ENCODE results near the gene CCDC15.

Gene CCDC15

DNA sequence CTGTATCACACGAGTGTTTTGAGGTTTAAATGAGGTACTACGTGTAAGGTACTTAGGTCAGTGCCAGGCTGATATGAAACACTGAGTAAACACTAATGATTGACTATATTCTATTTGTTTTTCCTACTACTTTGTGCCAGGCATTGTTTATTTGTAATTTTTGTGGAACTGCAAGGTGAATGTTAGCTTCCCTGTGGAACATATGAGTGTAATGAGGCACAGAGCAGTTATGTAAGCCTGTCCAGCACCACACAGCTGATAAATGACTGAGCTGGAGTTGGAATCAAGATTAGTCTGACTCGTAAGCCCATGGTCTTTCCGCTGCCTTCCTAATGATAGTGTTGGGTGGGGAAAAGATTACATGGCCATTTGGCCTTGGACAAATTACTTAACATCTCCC, 115.0 kb downstream of the CCDC15 start:
- DNase-seq (ENCODE audit: extremely low read depth, low read depth), result no peak
- TF ChIP-seq, protein P1, sequence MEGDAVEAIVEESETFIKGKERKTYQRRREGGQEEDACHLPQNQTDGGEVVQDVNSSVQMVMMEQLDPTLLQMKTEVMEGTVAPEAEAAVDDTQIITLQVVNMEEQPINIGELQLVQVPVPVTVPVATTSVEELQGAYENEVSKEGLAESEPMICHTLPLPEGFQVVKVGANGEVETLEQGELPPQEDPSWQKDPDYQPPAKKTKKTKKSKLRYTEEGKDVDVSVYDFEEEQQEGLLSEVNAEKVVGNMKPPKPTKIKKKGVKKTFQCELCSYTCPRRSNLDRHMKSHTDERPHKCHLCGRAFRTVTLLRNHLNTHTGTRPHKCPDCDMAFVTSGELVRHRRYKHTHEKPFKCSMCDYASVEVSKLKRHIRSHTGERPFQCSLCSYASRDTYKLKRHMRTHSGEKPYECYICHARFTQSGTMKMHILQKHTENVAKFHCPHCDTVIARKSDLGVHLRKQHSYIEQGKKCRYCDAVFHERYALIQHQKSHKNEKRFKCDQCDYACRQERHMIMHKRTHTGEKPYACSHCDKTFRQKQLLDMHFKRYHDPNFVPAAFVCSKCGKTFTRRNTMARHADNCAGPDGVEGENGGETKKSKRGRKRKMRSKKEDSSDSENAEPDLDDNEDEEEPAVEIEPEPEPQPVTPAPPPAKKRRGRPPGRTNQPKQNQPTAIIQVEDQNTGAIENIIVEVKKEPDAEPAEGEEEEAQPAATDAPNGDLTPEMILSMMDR (IDR thresholded peaks at IDR 0.05; ENCODE audit: low read depth, low read length, missing control alignments), result no peak
- no peak overlapping the region for H3K4me3 ChIP-seq (replicated peaks; ENCODE audit: low read depth, low read length)

DNA sequence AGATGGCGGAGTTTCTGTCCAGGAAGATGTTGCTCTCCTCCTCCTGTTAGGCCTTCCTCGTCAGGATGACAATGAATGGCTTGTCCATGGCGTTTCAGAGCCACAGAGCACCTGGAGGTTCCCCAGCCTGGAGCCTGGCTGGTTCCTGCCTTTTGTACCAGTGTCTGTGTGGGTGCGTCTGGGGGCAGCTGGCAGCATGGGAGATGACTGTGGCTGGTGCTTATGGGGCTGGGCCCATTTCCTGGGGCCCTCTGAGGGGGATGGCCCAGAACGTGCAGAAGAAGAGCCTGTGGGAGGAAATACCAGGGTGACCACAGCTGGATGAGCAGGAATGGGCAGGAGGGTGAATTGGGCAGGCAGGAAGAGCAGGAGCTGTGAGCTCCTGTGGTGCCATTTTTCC, 115.8 kb downstream of the CCDC15 start:
- no peak for DNase-seq (ENCODE audit: extremely low read depth, low read depth)
- TF ChIP-seq, protein P1 (IDR thresholded peaks at IDR 0.05; ENCODE audit: low read depth, low read length, missing control alignments), result no peak
- H3K4me3 ChIP-seq (replicated peaks; ENCODE audit: low read depth, low read length), result no peak overlapping the region

DNA sequence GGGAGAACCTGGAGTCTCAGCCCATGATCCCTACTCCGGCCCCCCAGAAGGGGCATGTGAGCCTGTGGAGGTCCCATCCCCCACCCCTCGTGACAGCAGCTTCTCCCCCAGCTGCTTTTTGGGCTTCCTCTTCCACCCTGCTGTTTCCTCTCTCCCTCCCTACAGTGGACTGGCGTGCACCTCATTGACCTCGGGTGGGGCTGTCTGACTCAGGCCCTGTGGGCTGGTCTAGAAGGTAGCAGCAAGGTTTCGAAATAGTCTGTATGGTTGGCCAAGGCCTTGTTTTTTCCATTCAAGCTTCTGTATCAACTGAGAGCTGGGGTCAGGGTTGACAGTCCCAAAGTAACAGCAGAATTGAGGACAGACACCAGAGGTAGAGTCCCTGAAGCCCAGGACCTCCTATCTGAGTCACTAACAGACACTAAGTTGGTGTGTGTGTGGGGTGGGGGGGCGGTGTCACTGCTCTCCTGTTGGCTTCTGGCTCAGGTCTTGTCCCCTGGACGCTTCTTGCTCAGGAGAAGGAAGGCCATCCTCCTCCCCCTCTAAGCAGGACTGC, 116.8 kb downstream of the CCDC15 start:
- H3K4me3 ChIP-seq (replicated peaks; ENCODE audit: low read depth, low read length), result no peak overlapping the region
- no peak for DNase-seq (ENCODE audit: extremely low read depth, low read depth)
- TF ChIP-seq, protein P1 (IDR thresholded peaks at IDR 0.05; ENCODE audit: low read depth, low read length, missing control alignments), result no peak

DNA sequence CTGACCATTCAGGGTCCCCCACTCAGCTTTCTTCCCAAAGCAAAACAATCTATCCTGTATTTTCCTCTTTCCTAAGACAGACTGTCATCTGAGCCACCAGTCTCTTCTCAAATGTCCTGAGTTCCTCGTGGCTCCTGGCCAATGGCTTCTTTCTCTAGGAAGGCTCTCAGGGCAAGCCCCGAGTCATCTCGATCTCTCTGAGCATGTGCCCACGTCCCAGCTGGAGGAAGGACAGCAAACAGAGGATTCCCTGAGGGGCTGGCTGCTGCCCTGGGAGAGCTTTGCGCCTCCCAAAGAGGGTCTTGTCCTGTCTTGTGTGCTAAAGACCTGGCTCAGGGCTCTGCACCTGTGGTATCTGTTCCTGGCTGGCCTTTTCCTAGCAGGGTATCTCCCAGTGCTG, 117.4 kb downstream of the CCDC15 start:
- DNase-seq (ENCODE audit: extremely low read depth, low read depth), result no peak
- TF ChIP-seq, protein P1 (IDR thresholded peaks at IDR 0.05; ENCODE audit: low read depth, low read length, missing control alignments), result no peak
- no peak overlapping the region for H3K4me3 ChIP-seq (replicated peaks; ENCODE audit: low read depth, low read length)

DNA sequence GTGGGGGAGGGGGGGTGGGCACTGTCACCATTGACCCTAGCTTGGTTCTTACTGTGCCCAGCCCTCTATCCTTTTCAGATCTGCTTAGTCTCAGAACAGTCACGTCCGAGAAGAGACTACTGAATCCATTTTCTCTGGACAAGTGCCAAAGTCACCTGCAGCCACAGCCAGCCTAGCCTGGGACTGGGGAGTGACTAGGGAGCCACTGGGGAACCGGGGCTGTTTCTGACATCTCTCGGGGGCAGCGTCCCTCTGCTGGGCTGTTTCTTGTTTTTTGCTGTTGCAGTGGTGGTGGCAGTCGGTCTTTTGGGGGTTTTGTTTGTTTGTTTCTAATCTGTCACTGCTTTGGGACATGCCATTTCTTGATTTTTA, 117.8 kb downstream of the CCDC15 start:
- no peak overlapping the region for H3K4me3 ChIP-seq (replicated peaks; ENCODE audit: low read depth, low read length)
- TF ChIP-seq, protein P1 (IDR thresholded peaks at IDR 0.05; ENCODE audit: low read depth, low read length, missing control alignments), result no peak
- no peak for DNase-seq (ENCODE audit: extremely low read depth, low read depth)

DNA sequence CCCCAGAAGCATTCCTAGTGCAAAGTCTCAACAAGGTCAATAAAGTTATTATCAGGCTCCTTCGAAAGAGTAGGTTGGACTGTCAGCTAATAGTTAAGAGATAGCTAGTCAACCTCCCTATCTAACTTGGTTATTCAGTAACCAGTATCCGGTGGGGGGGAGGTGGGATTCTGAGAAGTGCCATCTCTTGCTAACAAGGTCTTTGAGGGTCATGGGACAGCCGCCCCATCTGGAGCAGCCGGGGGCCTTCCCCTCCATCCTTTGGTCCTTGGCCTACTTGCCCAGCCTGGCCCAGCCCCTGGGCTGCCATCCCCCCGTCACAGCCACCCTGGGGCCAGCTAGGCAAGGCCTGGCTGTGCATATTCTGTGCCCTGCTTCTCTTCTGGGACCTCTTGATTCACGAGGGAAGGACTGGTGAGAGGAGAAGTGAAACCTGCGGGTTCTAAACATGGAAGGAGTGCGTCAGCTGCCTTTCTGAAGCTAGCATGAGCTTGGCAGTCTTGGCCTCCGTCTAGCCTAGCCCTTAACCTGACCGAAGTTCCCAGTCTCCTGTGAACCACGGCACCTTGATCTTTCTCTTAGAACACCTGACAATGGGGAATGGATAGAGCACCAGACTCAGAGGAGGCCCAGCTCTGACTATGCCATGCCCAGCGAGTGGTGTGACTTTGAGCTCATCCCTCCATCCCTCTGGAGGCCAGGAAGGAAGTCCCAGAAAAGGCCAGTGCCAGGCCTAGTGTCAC, 118.4 kb downstream of the CCDC15 start:
- no peak for DNase-seq (ENCODE audit: extremely low read depth, low read depth)
- TF ChIP-seq, protein P1 (IDR thresholded peaks at IDR 0.05; ENCODE audit: low read depth, low read length, missing control alignments), result no peak
- H3K4me3 ChIP-seq (replicated peaks; ENCODE audit: low read depth, low read length), result no peak overlapping the region
